HG03108 (cell line): ENCODE results near the gene AFF3.
"Not testable (repeated sequence)": the region's sequence is repeated elsewhere in the genome, so short reads cannot be mapped to it uniquely, and the experiment has no call there.

ENCODE experiments used
- ATAC-seq: cut with Tn5 transposase; IDR thresholded peaks from one replicate; pipeline ENCODE4 v1.9.1; 2021; ENCODE audit warnings: moderate library complexity; ENCODE audit not compliant: unreplicated experiment

Gene AFF3

GRCh38 chr2:99775585-99775984 is 366.8 kb downstream of the AFF3 start:
- no peak for ATAC-seq

DNA sequence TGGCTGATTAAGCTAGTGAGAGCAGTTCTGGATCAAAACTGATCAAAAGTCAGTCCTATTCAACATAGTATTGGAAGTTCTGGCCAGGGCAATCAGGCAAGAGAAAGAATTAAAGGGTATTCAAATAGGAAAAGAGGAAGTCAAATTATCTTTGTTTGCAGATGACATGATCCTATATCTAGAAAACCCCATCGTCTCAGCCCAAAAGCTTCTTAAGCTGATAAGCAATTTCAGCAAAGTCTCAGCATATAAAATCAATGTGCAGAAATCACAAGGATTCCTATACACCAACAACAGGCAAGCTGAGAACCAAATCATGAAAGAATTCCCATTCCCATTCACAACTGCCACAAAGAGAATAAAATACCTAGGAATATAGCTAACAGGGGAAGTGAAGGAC is 368.7 kb downstream of the AFF3 start:
- not testable (repeated sequence) for ATAC-seq

GRCh38 chr2:99772591-99773331 is 369.6 kb downstream of the AFF3 start:
- ATAC-seq, result no peak

DNA sequence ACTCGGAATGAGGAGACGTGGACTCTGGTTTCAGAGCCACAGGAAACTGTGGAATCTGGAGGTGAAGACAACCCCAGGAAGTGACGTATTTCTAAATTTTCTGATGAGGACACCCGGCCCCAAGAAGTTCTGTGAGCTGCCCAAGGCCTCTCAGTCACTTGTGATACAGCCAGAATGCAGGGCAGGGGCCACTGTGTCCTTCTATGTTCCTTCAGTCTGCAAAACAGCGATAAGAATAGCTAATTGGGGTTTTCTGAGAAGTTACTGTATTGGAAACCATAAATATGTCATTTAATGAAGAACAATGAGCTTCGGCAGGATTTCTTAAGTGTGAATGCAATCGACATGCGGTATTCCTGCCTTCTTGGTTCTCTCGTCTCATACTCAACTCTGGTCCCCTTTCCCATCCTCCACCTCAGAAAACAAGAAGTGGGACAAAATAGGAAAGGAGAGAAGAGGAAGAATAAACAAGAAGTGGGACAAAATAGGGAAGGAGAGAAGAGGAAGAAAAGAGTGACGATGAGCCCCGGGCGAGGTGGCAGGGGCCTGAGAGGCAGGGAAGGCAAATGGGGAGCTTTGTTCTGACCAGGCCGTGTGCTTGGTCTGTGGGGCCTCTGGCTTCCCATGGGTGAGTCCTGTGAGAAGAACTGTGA is 370.6 kb downstream of the AFF3 start:
- ATAC-seq, result no peak

DNA sequence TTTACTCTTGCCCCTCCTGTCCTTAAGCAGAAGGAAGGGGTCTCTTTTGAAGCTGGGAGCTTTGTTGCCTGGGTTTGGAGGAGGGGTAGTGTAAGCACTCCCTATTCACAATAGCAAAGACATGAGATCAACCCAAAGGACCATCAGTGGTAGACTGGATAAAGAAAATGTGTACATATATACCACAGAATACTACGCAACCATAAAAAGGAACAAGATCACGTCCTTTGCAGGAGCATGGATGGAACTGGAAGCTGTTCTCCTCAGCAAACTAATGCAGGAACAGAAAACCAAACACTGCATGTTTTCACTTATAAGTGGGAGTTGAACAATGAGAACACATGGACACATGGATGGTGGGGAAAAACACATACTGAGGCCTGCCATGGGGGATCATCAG is 371.5 kb downstream of the AFF3 start:
- no peak for ATAC-seq

- ATAC-seq, result no peak
Measured at GRCh38 chr2:99765731-99766318, 376.6 kb downstream of the AFF3 start.

GRCh38 chr2:99763764-99764163 is 378.6 kb downstream of the AFF3 start:
- ATAC-seq, result no peak

DNA sequence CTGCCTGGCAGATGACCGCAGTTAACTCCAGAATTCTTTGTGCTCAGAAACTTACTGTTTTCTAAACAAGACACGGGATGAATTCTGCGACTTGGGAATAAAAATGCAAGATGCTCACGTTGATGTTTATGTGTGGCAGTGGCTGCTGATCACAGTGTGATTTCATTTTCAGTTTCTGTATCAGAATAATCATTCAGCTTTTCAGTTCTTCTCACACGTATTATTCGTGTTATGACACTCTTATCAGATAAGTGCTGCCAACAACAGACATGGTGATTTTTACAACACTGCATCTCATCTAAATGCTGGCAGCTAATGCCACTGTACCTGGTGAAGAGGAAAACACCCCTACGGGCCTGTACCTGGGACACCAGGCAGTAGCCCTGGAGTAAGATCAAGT is 379.7 kb downstream of the AFF3 start:
- ATAC-seq, result no peak

- ATAC-seq, result no peak
Measured at GRCh38 chr2:99757611-99758114, 384.7 kb downstream of the AFF3 start.

- ATAC-seq, result no peak
Measured at GRCh38 chr2:99756059-99756458, 386.3 kb downstream of the AFF3 start.

DNA sequence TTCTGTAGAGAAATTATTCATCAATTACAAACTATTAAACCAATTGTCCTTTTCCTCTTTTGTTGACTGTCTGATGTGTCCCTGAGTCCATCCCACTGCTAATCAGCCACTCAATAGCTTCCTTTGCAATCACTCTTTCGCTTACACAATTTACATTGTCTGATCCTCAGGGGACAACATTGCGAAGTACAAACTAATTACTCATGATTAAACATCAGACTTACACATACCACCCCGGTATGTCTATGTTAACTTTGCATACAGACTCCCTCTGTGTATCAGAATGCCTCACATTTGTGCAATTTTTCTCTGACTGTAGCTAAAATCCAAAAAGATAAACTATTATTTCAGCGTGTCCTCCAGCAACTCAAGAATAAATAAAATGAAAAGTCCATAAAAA is 388.2 kb downstream of the AFF3 start:
- no peak for ATAC-seq

GRCh38 chr2:99753505-99753904 is 388.9 kb downstream of the AFF3 start:
- ATAC-seq, result no peak

- ATAC-seq, result no peak
Measured at GRCh38 chr2:99748344-99748743, 394.0 kb downstream of the AFF3 start.

GRCh38 chr2:99747842-99748241 is 394.5 kb downstream of the AFF3 start:
- no peak for ATAC-seq

DNA sequence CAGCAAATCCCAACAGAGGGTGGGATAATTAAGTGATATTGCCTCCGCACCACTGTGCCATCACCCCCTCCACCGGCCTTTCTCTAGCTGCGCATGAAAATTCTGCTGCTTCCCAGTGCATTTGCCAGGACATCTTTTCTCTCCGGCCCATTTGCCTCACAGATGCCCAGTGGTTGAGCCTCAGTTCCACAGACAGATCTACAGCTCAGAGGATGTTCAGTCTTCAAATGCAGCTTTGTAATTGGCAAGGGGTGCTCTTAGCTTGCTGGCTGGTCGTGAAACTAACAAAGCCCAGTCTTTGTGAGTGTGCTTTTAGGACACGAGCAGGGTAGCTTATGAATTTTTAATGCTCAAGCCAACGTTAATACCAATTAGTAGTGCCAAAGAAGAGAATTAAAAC is 399.2 kb downstream of the AFF3 start:
- ATAC-seq, result no peak

GRCh38 chr2:99737537-99737936 is 404.9 kb downstream of the AFF3 start:
- no peak for ATAC-seq

GRCh38 chr2:99735753-99736152 is 406.6 kb downstream of the AFF3 start:
- ATAC-seq, result no peak

- not testable (repeated sequence) for ATAC-seq
Measured at GRCh38 chr2:99735314-99735713, 407.1 kb downstream of the AFF3 start.

DNA sequence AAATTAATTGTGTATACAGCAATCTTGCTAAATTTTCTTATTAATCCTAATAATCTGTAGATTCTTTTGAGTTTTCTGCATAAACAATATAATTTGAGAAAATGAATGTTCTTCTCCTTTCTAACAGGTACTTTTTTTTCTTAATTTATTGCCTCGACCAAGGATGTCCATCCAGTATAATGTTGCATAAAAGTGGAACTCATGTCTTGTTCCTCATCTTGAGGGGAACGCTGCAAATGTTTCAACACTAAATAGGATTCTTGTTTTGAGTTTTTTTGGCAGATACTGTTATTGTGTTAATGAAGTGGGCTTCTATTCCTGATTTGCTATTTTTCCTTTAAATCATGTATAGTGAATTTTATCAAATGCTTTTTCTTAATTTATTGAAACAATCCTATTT is 408.2 kb downstream of the AFF3 start:
- no peak for ATAC-seq

DNA sequence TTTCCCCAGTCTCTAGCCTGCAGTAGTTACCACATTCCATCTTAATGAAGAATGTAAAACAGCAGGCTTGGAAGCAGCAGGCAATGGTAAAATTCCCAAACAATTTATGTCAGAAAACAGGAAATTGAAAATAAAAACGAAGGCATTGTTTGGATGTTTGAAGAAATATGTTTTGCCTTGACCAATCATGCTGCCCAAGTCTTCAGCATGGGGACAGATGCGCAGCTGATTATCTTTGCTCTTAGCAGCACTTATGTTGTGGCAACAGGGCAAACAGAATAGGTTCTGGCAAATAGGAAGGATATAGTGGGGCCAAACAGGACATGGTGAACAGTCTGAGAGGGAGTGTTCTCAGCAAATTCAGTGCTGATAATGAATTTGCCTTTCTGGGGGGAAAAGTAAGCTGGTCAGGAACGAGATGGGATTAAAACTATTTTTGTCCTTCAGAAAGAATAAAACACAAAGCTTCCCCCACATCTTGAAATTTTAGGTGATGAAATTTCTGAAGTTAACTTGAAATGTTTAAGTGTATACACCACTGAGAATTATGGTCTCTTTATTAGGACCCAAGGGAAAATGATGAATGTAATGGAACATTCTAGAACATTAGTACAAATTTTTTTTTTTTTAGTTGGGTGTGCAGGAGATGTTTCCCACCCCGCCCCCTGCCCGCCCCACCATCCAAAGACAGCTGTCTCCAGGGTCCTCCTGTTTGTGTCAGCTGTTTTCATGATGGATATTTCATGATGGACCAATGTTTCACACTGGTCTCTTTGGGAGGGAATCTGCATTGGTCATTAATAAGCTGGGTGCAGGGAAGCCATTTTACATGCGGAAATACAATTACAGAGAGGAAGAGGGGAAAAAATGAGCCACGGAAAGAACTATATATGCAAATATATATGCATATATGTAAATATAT is 413.0 kb downstream of the AFF3 start:
- no peak for ATAC-seq

- no peak for ATAC-seq
Measured at GRCh38 chr2:99728166-99728565, 414.2 kb downstream of the AFF3 start.
